Stimulated activated naive CD8-positive, alpha-beta T cell treated with anti-CD3 and anti-CD28 coated beads, Interleukin-15, amount 100 ng/mL, for 72 hours (primary cell): Measurements from ENCODE around the gene C1orf174.

Experiments used
- ATAC-seq: fragments of 150-1000 bp; cut with Tn5 transposase; 2 replicates; pipeline ENCODE4 v1.10.0; 2021; ENCODE audit warnings: mild to moderate bottlenecking, moderate library complexity
- DNase-seq, 2 donors: peaks; one replicate each; pipeline ENCODE4 v3.0.0; 2021 to 2022
- H3K27ac Mint-ChIP-seq, 2 donors: one replicate each; pipeline ENCODE4 v1.8.0; 2022; ENCODE audit warnings: mild to moderate bottlenecking in 2 of 2, mixed read lengths in 2 of 2, moderate library complexity in 2 of 2
- H3K27me3 Mint-ChIP-seq: one replicate; pipeline ENCODE4 v1.8.0; 2022; ENCODE audit warnings: mixed read lengths
- H3K4me1 Mint-ChIP-seq: one replicate; pipeline ENCODE4 v1.8.0; 2022; ENCODE audit warnings: mild to moderate bottlenecking, mixed read lengths
- H3K4me3 Mint-ChIP-seq, 2 donors: one replicate each; pipeline ENCODE4 v1.8.0; 2022; ENCODE audit warnings: mild to moderate bottlenecking in 2 of 2, mixed read lengths in 2 of 2, moderate library complexity in 1 of 2
- H3K9me3 Mint-ChIP-seq, 2 donors: one replicate each; pipeline ENCODE4 v1.8.0; 2022; ENCODE audit warnings: mixed read lengths in 2 of 2

The C1orf174 gene

DNA sequence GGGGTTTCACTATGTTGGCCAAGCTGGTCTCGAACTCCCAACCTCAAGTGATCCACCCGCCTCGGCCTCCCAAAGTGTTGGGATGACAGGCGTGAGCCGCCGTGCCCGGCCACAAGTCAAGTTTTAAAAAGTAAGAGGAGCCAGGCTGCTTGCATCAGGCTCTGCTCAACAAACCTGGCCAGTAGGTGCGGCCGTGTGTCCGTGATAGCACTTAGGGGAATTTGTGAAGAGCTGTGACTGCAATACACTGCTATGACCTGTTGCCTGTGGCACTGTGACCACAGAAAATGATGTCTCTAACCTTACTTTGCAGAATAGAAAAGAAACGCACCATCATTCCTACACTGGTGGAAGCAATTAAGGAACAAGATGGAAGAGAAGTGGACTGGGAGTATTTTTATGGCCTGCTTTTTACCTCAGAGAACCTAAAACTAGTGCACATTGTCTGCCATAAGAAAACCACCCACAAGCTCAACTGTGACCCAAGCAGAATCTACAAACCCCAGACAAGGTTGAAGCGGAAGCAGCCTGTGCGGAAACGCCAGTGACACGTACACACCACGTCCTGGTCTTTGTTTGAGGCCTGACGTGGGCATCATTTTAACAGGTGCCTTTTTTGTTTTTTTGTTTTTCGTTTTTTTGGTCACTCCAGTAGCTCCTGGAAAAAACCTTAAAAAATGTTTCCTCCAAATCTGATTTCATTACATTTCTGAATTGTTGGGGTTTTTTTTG is 16.7 kb downstream of the C1orf174 start:
- H3K27ac Mint-ChIP-seq = peak overlapping the region in 1 of 2 donors; percentile 67
- DNase-seq = no peak
- H3K4me3 Mint-ChIP-seq = no peak overlapping the region
- peaks cover 0 to 8% of the 10 kb centered on the region in 2 donors for H3K9me3 Mint-ChIP-seq
- no peaks in the 10 kb centered on the region for H3K27me3 Mint-ChIP-seq
- peaks cover 16% of the 10 kb centered on the region for H3K4me1 Mint-ChIP-seq
- no peak for ATAC-seq

GRCh38 chr1:3881193-3881480 is 18.9 kb downstream of the C1orf174 start:
- Mint-ChIP-seq H3K9me3 (peaks cover 0 to 8% of the 10 kb centered on the region in 2 donors), H3K4me3 (peak overlapping the region in 1 of 2 donors; percentile 50), H3K27me3 (no peaks in the 10 kb centered on the region), H3K4me1 (peaks cover 16% of the 10 kb centered on the region), H3K27ac (peak overlapping the region; percentile 79 to 82)
- DNase-seq = no peak
- ATAC-seq = no peak

GRCh38 chr1:3880429-3881192 is 19.5 kb downstream of the C1orf174 start:
- peaks cover 0 to 8% of the 10 kb centered on the region in 2 donors for H3K9me3 Mint-ChIP-seq
- H3K4me1 Mint-ChIP-seq = peaks cover 16% of the 10 kb centered on the region
- no peaks in the 10 kb centered on the region for H3K27me3 Mint-ChIP-seq
- H3K27ac Mint-ChIP-seq = peak overlapping the region in 1 of 2 donors; percentile 48
- no peak for ATAC-seq
- no peak overlapping the region for H3K4me3 Mint-ChIP-seq
- DNase-seq = no peak

DNA sequence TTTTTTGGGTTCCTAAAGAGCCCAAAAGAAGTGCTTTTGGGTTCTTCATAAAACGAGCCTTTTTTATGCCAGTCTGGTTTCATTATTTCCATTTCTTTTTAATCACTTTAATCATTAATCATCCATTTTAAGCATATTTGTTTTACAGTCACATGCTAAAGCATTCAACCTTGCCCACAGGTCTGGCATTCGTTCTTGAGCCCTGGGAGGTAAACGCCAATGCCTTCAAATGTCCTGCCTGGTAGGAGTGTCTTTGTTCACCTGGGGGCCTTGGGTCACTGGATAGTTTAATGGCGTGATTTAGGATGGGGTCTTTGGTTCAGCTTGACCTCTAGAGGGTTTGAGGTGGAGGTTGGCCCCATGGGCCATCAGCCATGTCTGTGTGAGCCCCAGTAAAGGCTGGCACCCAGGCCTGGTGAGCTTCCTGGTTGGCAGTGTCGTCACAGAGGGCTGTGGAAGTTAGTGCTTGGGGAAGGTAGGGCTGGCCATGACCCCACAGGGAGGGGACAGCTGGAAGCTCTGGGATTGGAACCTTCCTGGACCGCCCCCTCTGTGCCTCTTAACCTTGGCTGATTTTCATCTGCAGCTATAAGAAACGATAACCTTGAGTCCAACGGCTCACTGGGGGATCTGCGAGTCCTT is 20.2 kb downstream of the C1orf174 start:
- DNase-seq (no peak), ATAC-seq (no peak)
- H3K9me3 Mint-ChIP-seq = peaks cover 0 to 8% of the 10 kb centered on the region in 2 donors
- H3K4me1 Mint-ChIP-seq = peaks cover 16% of the 10 kb centered on the region
- no peaks in the 10 kb centered on the region for H3K27me3 Mint-ChIP-seq
- H3K4me3 Mint-ChIP-seq = no peak overlapping the region
- peak overlapping the region; percentile 10 to 50 for H3K27ac Mint-ChIP-seq

DNA sequence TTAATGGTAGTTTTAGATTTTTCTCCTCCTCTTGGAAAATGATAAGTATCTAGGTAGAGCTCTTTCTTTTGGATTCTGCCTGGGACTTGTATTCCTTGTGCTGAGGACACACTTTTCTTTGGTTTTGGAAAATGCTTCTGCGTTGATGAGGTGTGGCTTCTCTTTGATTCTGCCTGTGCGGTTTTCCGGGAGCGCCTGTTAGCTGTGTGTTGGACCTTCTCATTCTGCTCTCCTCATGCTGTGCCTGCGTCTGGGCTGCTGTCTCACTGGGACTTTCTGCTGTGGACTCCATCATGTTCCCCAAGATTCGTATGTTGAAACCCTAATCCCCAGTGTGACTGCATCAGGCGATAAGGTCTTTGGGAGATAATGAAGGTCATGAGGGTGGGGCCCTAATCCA is 21.0 kb downstream of the C1orf174 start:
- no peak overlapping the region for H3K27ac Mint-ChIP-seq

DNA sequence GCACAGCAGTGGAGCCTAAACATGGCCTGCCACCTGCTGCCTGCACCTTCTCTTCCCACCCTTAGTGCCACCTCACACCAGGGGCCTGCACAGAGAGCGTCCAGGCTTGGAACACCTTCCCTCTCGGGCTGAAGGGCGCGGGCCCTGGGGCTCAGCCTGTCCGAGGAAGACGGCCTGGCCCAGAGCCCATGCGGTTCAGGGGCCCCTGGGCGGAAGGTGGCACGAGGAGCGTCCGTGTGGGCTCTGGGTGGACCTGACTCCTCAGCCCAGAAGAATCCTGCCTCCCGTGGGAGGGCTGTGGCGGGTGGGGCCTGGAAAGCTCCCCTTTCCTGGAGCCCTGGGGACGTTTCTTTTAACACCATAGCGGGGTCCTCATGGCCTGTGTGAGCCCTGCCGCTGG is 23.4 kb downstream of the C1orf174 start:
- no peaks in the 10 kb centered on the region for H3K27me3 Mint-ChIP-seq
- no peak overlapping the region for H3K4me3 Mint-ChIP-seq
- no peak for ATAC-seq
- no peak overlapping the region for H3K27ac Mint-ChIP-seq
- no peak for DNase-seq
- H3K9me3 Mint-ChIP-seq = peaks cover 0 to 8% of the 10 kb centered on the region in 2 donors
- peaks cover 11% of the 10 kb centered on the region for H3K4me1 Mint-ChIP-seq

More for the DNA sequence above, 21.0 kb downstream of the C1orf174 start:
- peaks cover 0 to 8% of the 10 kb centered on the region in 2 donors for H3K9me3 Mint-ChIP-seq
- peaks cover 16% of the 10 kb centered on the region for H3K4me1 Mint-ChIP-seq
- H3K27me3 Mint-ChIP-seq = no peaks in the 10 kb centered on the region
- DNase-seq (no peak), ATAC-seq (no peak)
- H3K4me3 Mint-ChIP-seq = no peak overlapping the region

- Mint-ChIP-seq H3K27me3 (no peaks in the 10 kb centered on the region), H3K9me3 (peaks cover 0 to 8% of the 10 kb centered on the region in 2 donors), H3K4me3 (no peak overlapping the region), H3K27ac (no peak overlapping the region), H3K4me1 (no peaks in the 10 kb centered on the region)
- ATAC-seq (no peak), DNase-seq (no peak)
Measured at GRCh38 chr1:3874736-3875135, 25.3 kb downstream of the C1orf174 start.

- ATAC-seq = no peak
- H3K27ac Mint-ChIP-seq = peak overlapping the region in 1 of 2 donors; percentile 48
- no peaks in the 10 kb centered on the region for H3K27me3 Mint-ChIP-seq
- no peaks in the 10 kb centered on the region for H3K4me1 Mint-ChIP-seq
- H3K4me3 Mint-ChIP-seq = no peak overlapping the region
- no peak for DNase-seq
- peaks cover 0 to 9% of the 10 kb centered on the region in 2 donors for H3K9me3 Mint-ChIP-seq
Measured at GRCh38 chr1:3872546-3872945, 27.5 kb downstream of the C1orf174 start.

DNA sequence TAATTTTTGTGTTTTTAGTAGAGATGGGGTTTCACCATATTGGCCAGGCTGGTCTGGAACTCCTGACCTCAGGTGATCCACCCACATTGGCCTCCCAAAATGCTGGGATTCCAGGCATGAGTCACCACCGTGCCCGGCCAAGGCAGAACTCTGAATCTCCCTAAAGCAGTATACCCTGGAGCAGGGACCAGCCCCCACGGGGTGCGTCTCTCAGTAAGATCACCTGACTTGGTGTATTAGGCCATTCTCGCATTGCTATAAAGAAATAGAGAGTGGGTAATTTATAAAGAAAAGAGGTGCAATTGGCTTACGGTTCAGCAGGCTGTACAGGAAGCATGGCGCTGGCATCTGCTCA is 28.6 kb downstream of the C1orf174 start:
- Mint-ChIP-seq H3K27me3 (no peaks in the 10 kb centered on the region), H3K4me3 (no peak overlapping the region), H3K27ac (peak overlapping the region in 1 of 2 donors; percentile 90), H3K4me1 (no peaks in the 10 kb centered on the region), H3K9me3 (peaks cover 0 to 9% of the 10 kb centered on the region in 2 donors)
- no peak for DNase-seq
- ATAC-seq = no peak

DNA sequence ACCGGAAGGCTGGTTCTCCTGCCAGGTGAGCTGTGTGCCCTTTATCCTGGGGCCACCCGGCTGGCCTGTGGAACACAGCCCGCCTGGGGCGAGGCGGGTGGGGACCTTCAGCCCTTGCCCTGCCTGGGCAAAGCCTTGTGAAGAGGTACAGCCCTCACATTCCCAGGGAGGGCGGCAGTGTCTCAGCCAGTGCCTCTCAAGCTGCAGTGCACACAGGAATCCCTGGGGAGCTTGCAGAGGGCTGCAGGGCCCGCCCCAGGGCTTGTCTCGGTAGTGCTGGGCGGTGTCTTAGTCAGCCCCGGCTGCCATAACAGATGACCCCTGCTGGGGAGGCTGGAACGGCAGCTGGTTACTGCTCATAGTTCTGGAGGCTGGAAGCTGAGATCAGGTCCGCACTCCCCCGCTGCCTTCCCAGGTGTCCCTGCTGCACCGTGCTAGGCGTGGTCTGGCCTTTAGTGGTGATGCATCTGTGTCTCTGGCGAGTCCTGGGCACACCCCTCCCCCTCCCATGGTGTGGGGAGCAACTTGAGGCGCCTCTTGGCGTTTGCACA is 30.2 kb downstream of the C1orf174 start:
- ATAC-seq = no peak
- Mint-ChIP-seq H3K4me1 (no peaks in the 10 kb centered on the region), H3K9me3 (peaks cover 0 to 9% of the 10 kb centered on the region in 2 donors), H3K4me3 (no peak overlapping the region), H3K27ac (no peak overlapping the region), H3K27me3 (no peaks in the 10 kb centered on the region)
- no peak for DNase-seq

- DNase-seq (no peak), ATAC-seq (no peak)
- H3K27me3 Mint-ChIP-seq = no peaks in the 10 kb centered on the region
- H3K4me3 Mint-ChIP-seq = no peak overlapping the region
- H3K27ac Mint-ChIP-seq = peak overlapping the region in 1 of 2 donors; percentile 96
- H3K9me3 Mint-ChIP-seq = peaks cover 0 to 9% of the 10 kb centered on the region in 2 donors
- no peaks in the 10 kb centered on the region for H3K4me1 Mint-ChIP-seq
Measured at GRCh38 chr1:3868464-3869006, 31.5 kb downstream of the C1orf174 start.

DNA sequence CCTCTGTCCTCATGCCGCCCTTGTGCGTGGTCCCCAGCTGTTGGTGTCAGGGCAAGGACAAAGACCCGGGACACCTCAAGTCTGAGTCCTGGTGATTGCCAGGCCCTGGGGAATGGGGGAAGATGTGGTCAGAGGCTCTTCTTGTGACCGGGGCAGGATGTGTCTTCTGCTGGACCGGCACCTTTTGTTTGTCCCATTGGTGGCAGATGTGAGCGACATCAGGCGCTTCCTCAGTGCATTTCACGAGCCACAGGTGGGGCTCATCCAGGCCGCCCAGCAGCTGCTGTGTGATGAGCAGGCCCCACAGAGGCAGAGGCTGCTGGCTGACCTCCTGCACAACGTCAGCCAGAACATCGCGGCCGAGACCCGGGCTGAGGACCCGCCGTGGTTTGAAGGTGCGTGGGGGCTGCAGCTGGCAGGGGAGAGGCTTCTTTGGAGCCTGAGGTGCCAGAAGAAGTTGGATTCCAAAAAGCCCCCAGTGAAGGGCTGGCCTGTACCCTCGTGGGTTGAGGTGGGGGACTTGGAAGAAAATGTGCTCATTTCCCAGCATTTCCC is 34.4 kb downstream of the C1orf174 start:
- H3K4me1 Mint-ChIP-seq = no peaks in the 10 kb centered on the region
- H3K27me3 Mint-ChIP-seq = no peaks in the 10 kb centered on the region

GRCh38 chr1:3864884-3865283 is 35.2 kb downstream of the C1orf174 start:
- H3K27ac Mint-ChIP-seq = no peak overlapping the region
- H3K9me3 Mint-ChIP-seq = peaks cover 0 to 9% of the 10 kb centered on the region in 2 donors

More for the DNA sequence above, 34.4 kb downstream of the C1orf174 start:
- Mint-ChIP-seq H3K4me3 (no peak overlapping the region), H3K27ac (peak overlapping the region in 1 of 2 donors; percentile 48), H3K9me3 (peaks cover 0 to 9% of the 10 kb centered on the region in 2 donors)
- ATAC-seq (no peak), DNase-seq (no peak)

DNA sequence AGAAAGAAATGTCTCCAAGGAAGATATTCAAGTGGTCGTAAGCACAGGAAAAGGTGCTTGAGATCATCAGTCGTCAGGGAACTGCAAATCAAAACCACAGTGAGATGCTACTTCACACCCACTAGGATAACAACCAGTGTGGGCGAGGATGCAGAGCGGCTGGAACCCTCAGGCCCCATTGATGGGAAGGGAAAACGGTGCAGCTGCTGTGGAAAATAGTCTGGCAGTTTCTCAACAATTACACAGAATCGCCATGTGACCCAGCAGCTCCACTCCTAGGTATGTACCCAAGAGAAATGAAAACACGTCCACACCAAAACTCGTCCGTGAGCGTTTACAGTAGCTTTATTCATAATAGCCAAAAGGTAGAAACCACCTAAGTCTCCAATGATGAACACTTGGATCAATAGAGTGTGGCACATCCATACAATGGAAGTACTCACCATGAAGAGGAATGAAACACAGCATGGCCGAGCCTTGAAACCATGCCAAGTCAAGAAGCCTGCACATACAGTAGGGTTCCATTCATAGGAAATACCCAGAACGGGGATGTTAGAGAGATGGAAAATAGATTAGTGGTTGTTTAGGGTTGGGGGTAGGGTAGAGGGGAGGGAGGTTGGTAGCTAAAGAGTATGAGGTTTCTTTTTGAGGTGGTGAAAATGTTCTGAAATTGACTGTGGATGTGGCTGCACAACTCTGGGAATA is 36.7 kb downstream of the C1orf174 start:
- no peak overlapping the region for H3K4me3 Mint-ChIP-seq
- H3K27ac Mint-ChIP-seq = no peak overlapping the region
- DNase-seq (no peak), ATAC-seq (no peak)
- peaks cover 0 to 2% of the 10 kb centered on the region in 2 donors for H3K9me3 Mint-ChIP-seq
- H3K4me1 Mint-ChIP-seq = peaks cover 10% of the 10 kb centered on the region
- no peaks in the 10 kb centered on the region for H3K27me3 Mint-ChIP-seq

More at GRCh38 chr1:3864884-3865283, 35.2 kb downstream of the C1orf174 start:
- Mint-ChIP-seq H3K27me3 (no peaks in the 10 kb centered on the region), H3K4me1 (no peaks in the 10 kb centered on the region), H3K4me3 (no peak overlapping the region)
- ATAC-seq (no peak), DNase-seq (no peak)
